ENCODE results near the gene SNX11.

The SNX11 gene

GRCh38 chr17:48100160-48100559, 7.4 kb upstream of the SNX11 start:
- no peak for DNase-seq (ENCODE audit: low spot score)

- peak; percentile 49 for DNase-seq (ENCODE audit: low spot score)
These were observed 7.0 kb upstream of the SNX11 start for GRCh38 chr17:48100591-48101011.

- peak; percentile 90 for DNase-seq (ENCODE audit: low spot score)
These were observed 6.4 kb upstream of the SNX11 start, which contains the start of gene CBX1 for GRCh38 chr17:48101012-48101720. Gene CBX1 (minus strand): TSS chr17:48101478. CDS start chr17:48077004, 24,474 bp downstream.

- no peak for DNase-seq (ENCODE audit: low spot score)
These were observed 5.4 kb upstream of the SNX11 start for GRCh38 chr17:48102043-48102750.

GRCh38 chr17:48102798-48103715, 4.5 kb upstream of the SNX11 start:
- DNase-seq (ENCODE audit: low spot score): no peak

GRCh38 chr17:48104440-48104839, 3.1 kb upstream of the SNX11 start:
- DNase-seq (ENCODE audit: low spot score): no peak

GRCh38 chr17:48106802-48107136, 797 bp upstream of the SNX11 start:
- no peak for DNase-seq (ENCODE audit: low spot score)

GRCh38 chr17:48110761-48111160, 3.2 kb downstream of the SNX11 start:
- DNase-seq (ENCODE audit: low spot score): no peak

GRCh38 chr17:48111937-48112241, 4.3 kb downstream of the SNX11 start:
- no peak for DNase-seq (ENCODE audit: low spot score)

- no peak for DNase-seq (ENCODE audit: low spot score)
These were observed 5.7 kb downstream of the SNX11 start for GRCh38 chr17:48113201-48113676.

- no peak for DNase-seq (ENCODE audit: low spot score)
These were observed 14.5 kb downstream of the SNX11 start for GRCh38 chr17:48121923-48122664.

GRCh38 chr17:48122665-48123045, 15.1 kb downstream of the SNX11 start:
- DNase-seq (ENCODE audit: low spot score): no peak

- no peak for DNase-seq (ENCODE audit: low spot score)
These were observed 15.5 kb downstream of the SNX11 start for GRCh38 chr17:48123111-48123510.

- DNase-seq (ENCODE audit: low spot score): no peak
These were observed 16.3 kb downstream of the SNX11 start for GRCh38 chr17:48123776-48124388.

GRCh38 chr17:48125829-48126531, 18.4 kb downstream of the SNX11 start:
- no peak for DNase-seq (ENCODE audit: low spot score)

- no peak for DNase-seq (ENCODE audit: low spot score)
These were observed 18.9 kb downstream of the SNX11 start for GRCh38 chr17:48126532-48126850.

- no peak for DNase-seq (ENCODE audit: low spot score)
These were observed 19.9 kb downstream of the SNX11 start for GRCh38 chr17:48127371-48128051.

- no peak for DNase-seq (ENCODE audit: low spot score)
These were observed 20.8 kb downstream of the SNX11 start for GRCh38 chr17:48128400-48128799.

GRCh38 chr17:48129981-48130380, 22.4 kb downstream of the SNX11 start:
- no peak for DNase-seq (ENCODE audit: low spot score)

GRCh38 chr17:48131216-48131824, 23.8 kb downstream of the SNX11 start:
- DNase-seq (ENCODE audit: low spot score): peak; percentile 67
